ENCODE data around the gene MYO1D.

The MYO1D gene

DNA sequence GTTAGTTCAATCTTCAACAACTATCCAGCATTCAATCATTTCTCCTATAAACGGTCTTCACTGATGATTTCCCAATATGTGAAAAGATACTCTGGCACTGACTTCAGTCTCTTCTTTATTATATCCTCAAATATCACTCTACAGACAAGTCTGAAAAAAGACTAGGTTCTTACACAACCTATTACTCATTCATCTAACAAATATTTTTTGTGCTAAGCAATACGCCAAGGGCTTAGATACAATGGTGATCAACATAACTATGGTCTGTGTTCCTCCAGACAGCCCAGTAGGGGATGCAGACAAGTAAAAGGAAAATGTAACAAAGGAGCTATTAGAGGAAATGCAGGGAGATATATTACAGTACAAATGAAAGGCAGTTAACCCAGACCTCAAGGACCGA, 63.9 kb downstream of the MYO1D start:
- no peak for DNase-seq

GRCh38 chr17:32810690-32811089, 66.2 kb downstream of the MYO1D start:
- DNase-seq, result no peak

DNA sequence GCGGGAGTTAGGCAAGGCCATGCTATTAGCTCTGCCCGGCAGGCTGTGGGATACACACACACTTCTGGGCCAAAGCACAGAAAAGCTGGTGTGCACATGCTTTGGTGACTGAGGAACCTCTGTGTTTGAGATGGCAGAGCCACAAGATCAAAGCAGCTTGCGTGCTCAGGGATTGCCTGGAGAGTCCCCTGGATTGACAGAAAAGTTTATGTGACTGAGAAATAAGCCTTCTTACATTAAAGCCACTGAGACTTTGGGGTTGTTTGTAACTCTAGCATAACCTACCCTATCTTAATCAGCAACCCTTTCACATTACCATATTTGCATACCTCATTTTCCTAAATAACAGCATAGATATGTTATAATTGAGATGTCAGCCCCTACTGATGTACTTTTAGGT, 69.3 kb downstream of the MYO1D start:
- DNase-seq, result no peak

GRCh38 chr17:32806646-32807045, 70.3 kb downstream of the MYO1D start:
- no peak for DNase-seq

GRCh38 chr17:32805029-32805976, 71.6 kb downstream of the MYO1D start:
- no peak for DNase-seq

DNA sequence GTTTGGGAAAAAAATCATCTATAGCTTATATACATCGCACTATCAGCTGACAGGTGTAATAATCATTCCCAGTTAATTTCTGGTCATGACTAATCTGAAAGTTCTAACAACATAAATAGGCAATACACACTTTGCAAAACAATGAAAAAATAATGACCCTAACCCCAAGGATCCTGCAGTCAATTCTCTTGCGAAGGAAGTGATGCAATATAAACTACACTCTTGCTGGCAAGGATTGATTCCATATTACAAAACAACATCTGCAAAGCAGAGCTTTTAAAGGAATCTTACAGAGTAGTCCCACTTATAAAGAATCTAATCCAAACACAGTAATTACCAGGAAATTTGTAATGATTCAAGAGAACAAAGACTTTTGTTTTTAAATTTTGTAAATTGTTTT, 73.4 kb downstream of the MYO1D start:
- no peak for DNase-seq

GRCh38 chr17:32802306-32802705, 74.6 kb downstream of the MYO1D start:
- no peak for DNase-seq

DNA sequence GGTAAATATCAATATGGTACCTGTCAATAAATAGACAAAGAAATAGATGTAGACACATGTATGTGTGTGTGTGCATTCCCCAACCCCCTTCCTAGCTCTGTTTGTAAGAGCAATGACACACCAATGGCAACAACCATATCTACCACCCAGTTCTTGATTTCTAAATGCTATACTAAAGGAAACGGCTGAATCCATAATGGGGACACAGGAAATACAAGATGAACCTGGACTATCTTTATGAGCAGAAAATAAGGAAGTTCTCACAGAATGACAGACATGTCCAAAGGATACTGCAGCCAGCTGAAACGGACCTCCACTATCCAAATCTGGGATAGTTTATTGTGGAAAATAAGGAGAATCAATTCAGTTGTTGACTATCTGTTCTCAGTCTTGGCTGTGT, 75.3 kb downstream of the MYO1D start:
- no peak for DNase-seq

DNA sequence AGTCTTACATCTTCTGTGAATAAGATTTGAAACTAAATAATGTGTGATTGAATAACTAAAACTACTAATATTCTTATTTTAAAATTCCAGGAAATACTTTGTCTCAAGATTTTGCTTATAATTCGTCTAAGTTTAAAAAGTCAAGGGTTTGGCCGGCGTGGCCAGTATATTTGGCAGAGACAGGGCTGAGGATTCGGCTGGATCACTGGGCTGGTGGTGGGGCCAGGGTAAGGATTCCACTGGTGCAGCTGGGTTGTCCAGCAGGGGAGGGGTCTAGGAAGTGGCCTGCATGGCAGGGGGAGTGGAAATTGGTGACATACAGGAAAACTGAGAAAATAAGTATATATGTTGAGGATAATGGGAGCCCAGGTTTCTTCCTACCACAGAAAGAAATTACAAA, 75.7 kb downstream of the MYO1D start:
- no peak for DNase-seq

DNA sequence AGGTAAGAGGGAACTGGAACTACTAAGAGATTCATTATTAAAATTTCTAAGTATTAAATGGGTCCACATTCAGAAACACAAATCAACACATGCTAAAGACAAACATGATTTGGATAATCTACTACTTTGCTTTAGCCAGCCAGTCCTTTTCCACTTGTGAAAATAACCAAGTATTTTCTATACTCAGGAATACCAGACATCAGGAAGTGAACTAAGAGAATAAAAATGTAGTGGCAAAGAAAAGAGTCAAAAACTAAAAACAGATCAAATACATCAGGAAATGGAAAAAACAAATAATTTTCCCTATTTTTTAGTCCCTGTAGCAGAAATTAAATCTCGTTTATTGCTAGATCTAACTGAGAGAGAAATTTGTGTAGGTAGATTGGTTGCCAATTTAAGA, 78.0 kb downstream of the MYO1D start:
- DNase-seq, result no peak

DNA sequence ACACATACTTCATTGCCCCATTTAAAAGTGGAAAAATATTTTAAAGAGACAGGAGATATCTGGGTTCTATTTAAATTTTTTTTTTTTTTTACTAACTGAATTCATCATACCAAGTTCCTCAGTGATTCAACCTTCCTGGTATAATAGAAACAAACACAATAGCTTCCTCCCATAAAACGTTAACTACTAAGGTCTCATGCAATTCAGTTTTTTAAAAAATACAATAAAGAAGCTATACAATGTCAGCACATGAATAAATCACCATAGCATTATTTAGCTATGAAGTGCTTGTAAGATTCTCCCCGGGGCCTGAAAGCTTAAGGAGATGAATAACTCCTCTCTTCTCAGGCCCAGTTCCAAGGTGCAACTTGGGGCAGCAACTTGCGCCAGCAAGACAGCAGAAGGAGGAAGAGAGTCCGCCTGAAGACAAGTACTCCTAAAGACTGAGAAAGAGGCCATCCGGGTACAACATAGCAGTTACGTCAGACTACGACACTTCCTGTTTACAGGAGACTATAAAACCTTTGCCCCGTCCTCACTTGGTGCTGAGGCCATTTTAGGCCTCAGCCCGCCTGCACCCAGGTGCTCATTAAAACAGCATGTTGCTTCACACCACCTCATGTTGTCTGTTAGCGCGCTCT, 81.5 kb downstream of the MYO1D start:
- DNase-seq, result no peak

- DNase-seq, result no peak
Measured at GRCh38 chr17:32794533-32795246, 82.2 kb downstream of the MYO1D start.

GRCh38 chr17:32793841-32794240, 83.1 kb downstream of the MYO1D start:
- no peak for DNase-seq

DNA sequence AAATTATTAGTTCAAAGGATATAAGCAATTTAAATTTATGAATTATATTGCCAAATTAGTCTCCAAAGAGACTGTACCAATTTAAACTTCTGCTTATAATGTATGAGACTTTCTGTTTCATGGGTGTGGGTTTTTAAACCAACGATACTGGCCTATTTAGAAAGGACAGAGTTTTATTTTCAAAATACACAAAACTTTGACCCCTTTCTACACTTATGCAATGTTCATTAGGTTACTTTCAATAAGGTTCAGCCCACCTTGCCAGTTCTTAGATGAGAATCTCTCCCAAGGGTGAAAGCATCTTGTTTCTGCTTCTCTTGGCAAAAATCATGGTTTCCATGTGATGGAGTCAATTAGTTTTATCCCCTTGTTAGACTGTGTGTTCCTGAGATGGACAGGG, 84.7 kb downstream of the MYO1D start:
- no peak for DNase-seq

DNA sequence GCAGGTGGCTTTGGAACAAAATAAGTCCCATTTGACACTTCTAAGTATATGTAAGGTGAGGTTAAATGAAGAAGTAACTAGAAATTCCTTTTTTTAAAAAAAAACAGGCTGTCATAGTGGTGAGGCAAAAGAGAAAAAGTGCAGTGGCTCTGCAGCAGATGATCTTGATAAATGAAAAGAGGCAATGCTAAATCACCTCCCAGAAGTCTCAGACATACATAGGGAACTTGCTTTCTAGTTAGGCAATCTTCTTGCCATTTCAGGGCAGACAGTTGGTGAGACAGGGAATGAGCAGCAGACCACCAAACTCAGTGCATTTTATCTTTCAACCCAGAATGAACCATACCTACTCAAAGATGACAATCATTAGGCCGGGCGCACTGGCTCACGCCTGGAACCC, 90.8 kb downstream of the MYO1D start:
- no peak for DNase-seq

- DNase-seq, result no peak
Measured at GRCh38 chr17:32784113-32784512, 92.8 kb downstream of the MYO1D start.

- DNase-seq, result no peak
Measured at GRCh38 chr17:32783602-32784001, 93.3 kb downstream of the MYO1D start.

- DNase-seq, result no peak
Measured at GRCh38 chr17:32780721-32781120, 96.2 kb downstream of the MYO1D start.

- no peak for DNase-seq
Measured at GRCh38 chr17:32777922-32778321, 99.0 kb downstream of the MYO1D start.

DNA sequence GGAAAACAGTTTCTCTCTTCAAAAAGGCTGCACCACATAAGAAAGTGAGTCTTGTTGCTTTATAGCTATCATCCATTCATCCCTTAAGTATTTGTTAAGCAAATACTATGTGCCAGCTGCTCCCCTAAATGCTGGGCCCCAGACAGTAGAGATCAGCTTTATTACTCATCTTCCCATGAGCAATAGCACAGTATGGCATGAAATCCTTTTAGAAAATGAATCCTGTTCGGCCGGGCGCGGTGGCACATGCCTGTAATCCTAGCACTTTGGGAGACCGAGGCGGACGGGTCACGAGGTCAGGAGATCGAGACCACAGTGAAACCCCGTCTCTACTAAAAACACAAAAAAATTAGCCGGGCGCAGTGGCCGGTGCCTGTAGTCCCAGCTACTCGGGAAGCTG, 99.5 kb downstream of the MYO1D start:
- DNase-seq, result no peak

DNA sequence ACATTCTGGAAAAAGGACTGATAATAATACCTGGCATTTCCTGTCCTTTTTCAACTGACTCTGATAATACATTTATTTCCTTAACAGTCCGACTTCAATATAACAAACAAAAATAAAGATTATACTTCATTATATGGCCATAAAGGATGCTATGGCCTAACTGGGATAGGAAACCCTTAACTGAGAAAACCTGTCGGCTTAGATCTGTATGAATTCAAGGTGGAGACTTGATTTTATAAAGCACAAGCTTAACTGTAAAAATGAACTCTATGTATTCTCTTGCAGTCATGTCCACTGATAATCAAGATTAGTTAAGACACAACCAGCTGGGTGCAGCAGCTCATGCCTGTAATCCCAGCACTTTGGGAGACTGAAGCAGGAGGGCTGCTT, 102.2 kb downstream of the MYO1D start:
- no peak for DNase-seq

- DNase-seq, result no peak
Measured at GRCh38 chr17:32773856-32774694, 102.8 kb downstream of the MYO1D start.

All from activated CD8-positive, alpha-beta memory T cell treated with anti-CD3 and anti-CD28 coated beads, Interleukin-2, amount 50 U/mL, for 48 hours (primary cell).